ENCODE measurements around the gene BICDL2.
A peak's percentile ranks its signal among the peaks of the same experiment; 100 is the strongest.

The BICDL2 gene

DNA sequence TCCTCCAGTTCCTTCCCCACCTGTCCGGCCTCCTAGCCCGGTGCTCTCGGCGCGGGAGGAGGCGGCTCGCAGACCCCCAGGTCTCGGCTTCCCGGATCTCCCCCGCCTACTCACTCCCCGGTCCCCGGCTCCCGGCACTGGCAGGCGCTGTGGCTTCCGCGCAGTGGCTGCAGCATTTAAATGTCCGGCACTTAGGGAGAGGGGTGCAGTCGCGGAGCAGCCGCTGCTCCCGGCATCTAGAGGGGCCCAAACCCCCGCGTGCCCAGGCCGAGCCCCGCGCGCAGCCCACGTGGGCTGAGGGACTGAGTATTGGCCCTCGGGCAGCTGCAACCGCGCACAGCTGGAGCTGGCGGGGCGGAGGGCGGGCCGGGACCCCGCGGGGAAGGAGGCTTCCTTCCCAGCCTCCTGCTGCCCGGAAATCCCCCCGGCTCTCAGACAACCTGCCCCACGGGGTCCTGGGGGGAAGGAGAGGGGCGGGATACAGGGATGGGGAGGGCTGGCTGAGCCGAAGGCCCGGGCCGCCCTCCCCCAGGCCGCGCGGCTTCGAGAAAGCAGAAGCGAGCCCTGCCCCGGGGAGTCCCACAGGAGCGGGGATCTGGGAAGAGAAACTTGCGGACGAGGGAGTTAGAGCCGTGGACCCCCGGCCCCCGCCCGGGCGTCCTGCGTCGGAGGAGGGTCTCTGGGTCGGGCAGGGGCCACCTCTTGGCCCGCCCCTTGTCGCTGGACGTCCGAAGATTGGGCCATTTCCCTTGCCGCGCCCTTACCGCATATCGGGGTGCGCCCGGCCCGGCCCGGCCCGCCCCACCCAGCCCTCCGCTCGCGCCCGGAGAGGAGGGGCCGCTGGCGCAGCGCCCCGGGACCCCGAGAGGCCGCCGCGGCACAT, 9.3 kb upstream of the BICDL2 start, which contains the start of gene MMP25:
Gene MMP25, plus strand, starts transcription at position 804 of the 883 bp plus-strand sequence. CDS start 357 bp downstream, outside the sequence.
- DNase-seq: no peak

DNA sequence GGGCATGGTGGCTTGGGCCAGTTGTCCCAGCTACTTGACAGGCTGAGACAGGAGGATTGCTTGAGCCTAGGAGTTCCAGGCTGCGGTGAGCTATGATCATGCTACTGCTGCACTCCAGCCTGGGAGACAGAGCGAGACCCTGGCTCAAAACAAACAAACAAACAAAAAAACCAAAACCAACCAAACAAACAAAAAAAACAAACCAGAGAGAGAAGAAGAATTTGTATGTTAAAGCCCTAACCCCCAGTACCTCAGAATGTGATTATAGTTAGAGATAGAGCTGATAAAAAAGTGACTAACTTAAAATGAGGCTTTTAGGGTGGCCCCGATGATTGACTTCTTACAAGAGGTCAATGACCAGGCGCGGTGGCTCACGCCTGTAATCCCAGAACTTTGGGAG, 8.0 kb upstream of the BICDL2 start:
- no peak for DNase-seq

DNA sequence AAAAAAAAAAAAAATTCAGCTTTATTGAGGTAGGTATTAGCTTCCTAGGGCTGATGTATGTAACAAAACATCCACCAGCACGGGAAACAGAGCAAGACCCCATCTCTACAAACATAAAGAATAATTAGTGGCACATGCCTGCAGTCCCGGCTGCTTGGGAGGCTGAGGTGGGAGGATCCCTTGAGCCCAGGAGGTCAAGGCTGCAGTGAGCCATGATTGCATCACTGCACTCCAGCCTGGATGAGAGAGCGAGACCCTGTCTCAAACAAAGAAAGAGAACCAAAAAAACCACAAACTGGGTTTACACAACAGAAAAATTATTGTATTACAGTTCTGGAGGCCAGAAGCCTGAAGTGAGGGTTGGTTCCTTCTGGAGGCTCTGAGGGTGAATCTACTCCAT, 5.6 kb upstream of the BICDL2 start:
- no peak for DNase-seq

GRCh38 chr16:3038896-3039295, 2.2 kb upstream of the BICDL2 start:
- DNase-seq: no peak

DNA sequence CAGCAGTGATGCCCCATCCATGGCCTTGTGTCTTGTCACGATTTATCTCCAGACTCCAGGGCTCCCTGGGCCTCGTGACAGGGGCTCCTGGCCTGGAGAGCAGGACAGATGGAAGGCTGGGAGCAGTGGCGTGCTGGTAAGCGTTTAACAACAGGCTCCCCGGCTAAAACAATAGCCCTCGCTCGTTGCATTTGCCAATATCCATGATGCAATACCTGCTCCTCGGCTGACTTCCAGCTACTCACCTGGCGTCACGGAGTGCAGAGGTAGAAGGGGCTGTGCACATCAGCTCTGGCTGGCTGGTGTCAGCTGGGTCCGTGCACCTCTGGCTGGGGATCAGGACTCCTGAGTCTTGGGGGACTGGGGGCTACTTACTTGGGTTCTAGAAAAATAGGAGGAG, 1.5 kb upstream of the BICDL2 start:
- DNase-seq: peak; percentile 50

GRCh38 chr16:3035972-3036725, 595 bp downstream of the BICDL2 start:
- DNase-seq: no peak

DNA sequence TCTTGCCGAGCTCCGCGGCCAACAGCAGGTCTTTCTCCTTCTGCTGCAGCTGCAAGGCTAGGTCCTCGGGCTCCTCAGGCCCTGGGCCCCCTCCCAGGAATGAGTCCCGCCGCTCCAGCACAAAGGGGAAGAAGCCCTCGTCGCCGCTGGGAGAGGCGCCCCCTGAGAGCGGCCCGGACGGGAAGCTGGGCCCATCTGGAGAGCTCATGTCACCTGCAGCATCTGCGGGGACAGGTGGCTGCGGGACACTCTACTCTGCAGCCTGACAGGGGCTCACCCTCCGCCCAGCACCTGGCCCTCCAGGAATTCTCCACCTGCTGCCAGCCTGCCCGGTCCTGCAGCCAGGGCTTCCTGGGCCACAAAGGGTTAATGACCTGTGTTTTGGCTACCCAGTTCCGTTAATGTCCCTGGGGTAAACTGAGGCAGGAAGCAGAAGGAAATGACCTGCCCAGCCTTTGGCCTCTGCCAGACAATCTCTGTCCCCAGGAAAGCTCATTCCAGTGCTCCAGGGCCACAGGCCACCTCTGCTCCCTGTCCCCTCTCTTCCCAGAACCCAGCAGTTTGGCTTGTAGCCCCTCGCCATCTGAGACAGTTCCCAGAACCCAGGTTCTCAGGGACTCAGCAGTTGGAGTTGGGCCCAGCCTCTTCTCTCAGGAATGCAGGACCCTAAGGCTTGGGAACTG, 1.3 kb downstream of the BICDL2 start:
- DNase-seq: no peak

DNA sequence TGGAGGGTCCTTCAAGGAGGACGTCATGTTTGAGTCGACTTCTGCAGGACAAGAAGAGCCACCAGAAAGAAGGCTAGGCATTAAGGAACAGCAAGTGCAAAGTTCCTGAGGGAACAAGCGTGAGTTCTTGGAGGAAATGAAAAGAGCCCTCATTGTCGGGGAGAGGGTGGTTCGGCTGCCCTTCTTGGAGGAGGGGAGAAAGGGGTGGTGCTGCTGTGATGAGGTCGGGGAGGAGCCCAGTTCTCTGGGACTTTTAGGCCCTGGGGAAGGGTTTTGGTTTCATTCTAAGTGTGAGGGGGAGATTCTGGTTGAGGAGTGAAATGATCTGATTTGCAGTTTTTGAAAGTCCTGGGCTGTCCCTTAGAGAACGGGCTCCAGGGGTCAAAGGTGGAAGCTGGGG, 4.1 kb downstream of the BICDL2 start:
- no peak for DNase-seq

- DNase-seq: peak; percentile 50
Measured at GRCh38 chr16:3030222-3031212, 6.2 kb downstream of the BICDL2 start.

DNA sequence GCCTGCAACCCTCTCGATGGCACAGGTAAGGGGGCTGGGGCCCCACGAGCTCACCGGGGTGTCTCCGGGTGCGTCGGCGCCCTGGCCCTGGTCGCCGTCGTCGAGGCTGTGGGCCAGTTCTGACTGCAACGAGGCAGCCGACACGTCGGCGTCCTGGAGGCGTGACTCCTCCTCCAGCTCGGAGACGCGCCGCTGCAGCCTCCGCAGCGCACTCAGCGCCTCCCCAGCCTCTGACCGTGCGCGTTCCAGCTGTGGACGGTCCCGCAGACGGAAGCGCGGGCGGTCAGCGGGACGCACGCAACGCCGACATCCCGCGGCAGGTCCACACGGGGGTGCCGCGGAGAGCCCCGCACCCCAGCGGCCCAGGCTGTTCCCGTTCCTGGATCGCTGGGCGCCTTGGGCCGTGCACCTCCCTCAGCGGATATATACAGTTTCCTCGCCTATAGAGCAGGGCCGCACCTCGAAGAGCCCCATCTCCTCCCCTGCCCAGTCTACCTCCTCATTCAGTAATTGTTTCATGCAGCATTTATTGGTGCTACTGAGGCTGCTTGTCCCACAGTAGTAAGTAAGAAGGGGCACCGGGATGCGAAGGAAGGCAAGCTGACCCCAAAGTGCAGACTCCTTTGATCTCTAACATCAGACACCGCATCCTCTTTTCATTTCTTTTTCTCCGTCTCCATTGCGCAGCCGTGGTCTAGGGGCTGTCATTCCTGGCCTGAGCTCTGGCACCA, 7.1 kb downstream of the BICDL2 start:
- DNase-seq: peak; percentile 36

DNA sequence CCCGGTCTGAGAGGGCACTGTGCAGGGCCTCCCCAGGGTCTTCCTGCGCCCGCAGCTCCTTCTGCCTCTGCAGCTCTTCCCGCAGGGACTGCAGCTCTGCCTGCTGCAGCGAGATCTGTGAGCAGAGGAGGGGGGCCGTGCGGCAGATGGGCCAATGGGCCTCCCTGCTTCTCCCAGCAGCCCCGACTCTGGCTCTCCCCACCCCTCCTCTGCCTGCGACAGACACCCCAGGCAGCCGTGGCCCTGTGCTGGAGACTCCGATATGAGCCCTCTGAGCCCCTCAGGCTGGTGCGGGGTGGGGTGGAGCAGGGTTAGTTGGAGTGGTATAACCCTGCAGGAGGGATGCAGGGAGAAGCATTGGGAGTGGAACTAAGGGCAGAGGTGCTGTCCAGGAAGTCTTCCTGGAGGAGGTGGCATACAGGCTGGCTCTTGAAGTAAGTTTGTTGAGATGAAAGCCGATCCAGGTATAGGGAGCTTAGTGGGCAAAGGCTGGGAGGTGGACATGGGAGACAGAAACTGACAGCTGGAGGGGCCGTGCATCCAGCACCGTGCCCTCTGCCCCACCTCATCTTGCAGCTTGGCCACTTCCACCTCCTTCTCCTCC, 7.9 kb downstream of the BICDL2 start:
- peak; percentile 54 for DNase-seq

- DNase-seq: peak; percentile 93
Measured at GRCh38 chr16:3027983-3028715, 8.6 kb downstream of the BICDL2 start.

DNA sequence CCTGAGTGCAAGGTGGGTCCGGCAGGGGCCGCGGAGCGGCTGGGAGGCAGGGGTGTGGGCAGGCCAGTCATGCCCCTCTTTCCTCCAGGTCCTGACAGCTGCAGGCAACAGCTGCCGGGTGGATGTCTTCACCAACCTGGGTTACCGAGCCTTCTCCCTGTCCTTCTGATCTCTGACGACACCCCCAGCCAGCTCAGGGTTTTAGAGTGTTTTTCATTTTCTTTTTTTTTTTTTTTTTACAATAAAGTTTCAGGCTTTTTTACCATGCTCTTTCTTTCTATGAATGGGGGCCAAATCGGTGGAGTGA, 9.3 kb downstream of the BICDL2 start:
- DNase-seq: no peak

DNA sequence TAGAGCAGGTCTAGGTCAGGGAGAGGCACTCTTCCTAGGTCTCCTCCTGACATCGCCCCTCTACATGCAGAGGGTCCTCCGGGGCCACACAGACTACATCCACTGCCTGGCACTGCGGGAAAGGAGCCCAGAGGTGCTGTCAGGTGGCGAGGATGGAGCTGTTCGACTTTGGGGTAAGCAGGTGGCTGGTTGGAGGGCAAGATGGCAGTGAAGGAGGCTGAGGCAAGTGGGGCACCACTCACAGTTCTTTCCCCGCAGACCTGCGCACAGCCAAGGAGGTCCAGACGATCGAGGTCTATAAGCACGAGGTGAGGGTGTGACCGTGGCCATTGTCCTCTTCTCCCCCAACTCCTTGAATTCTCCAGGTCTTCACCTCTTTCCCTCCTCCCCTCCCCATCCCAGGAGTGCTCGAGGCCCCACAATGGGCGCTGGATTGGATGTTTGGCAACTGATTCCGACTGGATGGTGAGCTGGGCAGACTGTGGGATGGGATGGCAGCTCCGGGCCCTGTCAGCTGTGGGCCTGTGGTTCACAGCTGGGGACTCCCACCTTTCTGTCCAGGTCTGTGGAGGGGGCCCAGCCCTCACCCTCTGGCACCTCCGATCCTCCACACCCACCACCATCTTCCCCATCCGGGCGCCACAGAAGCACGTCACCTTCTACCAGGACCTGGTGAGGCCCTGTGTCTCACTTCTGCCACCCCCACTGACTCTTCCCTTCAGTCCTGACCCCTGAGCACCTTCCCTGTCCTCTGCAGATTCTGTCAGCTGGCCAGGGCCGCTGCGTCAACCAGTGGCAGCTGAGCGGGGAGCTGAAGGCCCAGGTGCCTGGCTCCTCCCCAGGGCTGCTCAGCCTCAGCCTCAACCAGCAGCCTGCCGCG, 9.9 kb downstream of the BICDL2 start:
- no peak for DNase-seq

DNA sequence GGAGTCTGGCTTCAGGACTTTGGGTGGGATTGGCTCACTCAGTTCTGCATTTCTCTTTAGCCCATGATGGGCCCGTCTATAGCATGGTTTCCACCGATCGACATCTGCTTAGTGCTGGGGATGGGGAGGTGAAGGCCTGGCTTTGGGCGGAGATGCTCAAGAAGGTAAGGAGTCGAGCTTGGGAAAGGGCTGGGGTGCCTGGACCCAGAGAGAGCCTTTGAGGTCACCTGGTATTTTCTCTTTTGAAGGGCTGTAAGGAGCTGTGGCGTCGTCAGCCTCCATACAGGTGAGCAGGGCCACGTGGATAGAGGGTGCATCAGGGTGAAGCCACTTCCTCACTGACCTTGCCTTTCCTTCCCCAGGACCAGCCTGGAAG, 10.8 kb downstream of the BICDL2 start:
- DNase-seq: no peak

DNA sequence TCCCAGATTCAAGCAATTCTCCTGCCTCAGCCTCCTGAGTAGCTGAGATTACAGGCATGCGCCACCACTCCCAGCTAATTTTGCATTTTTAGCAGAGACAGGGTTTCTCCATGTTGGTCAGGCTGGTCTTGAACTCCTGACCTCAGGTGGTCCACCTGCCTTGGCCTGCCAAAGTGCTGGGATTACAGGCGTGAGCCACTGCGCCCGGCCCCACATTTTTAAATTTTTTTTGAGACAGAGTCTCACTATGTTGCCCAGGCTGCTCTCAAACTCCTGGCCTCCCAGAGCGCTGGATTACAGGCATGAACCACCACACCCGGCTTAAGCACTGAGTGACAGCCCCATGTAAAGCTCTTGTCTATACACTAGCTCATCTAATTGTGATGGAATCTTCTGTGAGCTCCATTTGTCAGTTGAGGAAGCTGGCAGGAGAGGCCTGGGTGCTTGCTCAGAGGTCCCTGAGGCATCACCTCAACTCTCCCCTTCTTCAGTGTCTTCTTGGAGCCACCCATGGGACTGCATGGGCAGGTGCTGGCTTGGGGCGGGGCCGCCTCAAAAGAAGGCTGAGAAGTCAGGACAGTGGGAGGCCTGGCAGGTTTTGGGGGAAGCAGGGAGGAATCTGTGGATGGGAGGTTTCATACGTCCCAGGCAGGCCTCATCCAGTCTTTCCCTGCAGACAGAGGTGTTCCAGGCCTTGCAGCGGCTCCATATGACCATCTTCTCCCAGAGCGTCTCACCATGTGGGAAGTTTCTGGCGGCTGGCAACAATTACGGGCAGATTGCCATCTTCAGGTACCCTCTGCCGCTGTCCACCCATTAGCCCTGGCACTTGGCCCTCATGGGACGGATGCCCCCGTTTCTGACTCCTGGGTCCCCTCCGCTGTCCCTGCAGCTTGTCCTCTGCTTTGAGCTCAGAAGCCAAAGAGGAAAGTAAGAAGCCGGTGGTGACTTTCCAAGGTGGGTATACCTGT, 11.4 kb downstream of the BICDL2 start:
- no peak for DNase-seq

GRCh38 chr16:3023669-3024478, 12.9 kb downstream of the BICDL2 start, which contains the start of the genes HCFC1R1 and THOC6:
Gene HCFC1R1, minus strand, starts transcription at chr16:3023942. Its CDS starts 1 bp downstream, at chr16:3023941.
Gene THOC6, plus strand, starts transcription at chr16:3024035. Its CDS starts 292 bp downstream, at chr16:3024327.
- peak; percentile 99 for DNase-seq
